GM06990 (cell line): ENCODE measurements around the gene MTF2.

Experiments used
- DNase-seq: peaks from one replicate; pipeline ENCODE4 v3.0.0-alpha.2; 2011; ENCODE audit not compliant: insufficient read length; ENCODE audit errors: extremely low read depth
- H3K27me3 ChIP-seq: replicated peaks from 2 replicates; pipeline ENCODE4 v1.6.0; 2011; ENCODE audit warnings: low read length; ENCODE audit not compliant: control insufficient read depth, insufficient read depth
- H3K36me3 ChIP-seq: 2 replicates; pipeline ENCODE4 v1.5.1; 2011; ENCODE audit warnings: low read length; ENCODE audit not compliant: control insufficient read depth, insufficient read depth
- H3K4me3 ChIP-seq: replicated peaks from 2 replicates; pipeline ENCODE4 v1.5.1; 2011; ENCODE audit warnings: low read depth, mild to moderate bottlenecking, control low read depth, low read length
- TF ChIP-seq, protein P1 (sequence below): IDR thresholded peaks from 2 replicates; pipeline ENCODE4 v1.5.1; 2011; ENCODE audit warnings: low read length, control low read depth, mild to moderate bottlenecking, inconsistent platforms; ENCODE audit not compliant: insufficient read depth, poor library complexity, severe bottlenecking

MTF2 gene

DNA sequence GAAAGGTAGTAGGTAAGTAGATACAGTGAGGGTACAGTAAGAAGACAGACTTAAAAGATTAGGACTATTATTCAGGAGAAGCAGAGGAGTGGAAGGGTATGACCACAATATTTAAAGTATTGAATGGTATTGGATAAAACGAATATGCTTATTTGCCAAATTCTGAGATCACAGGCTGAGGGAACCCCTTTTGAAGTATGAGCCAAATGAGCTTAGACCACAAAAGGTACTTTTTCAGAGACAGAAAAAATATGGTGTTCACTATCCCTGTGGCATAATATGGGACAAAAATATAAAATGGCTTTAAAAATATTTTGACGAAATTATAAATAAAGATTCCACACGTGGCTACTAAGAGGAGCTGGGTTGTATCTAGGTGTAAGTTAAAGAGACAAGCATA is 880 bp upstream of the MTF2 start:
- Histone ChIP-seq H3K4me3 (peak overlapping the region; percentile 85), H3K27me3 (no peaks in the 10 kb centered on the region), H3K36me3 (no peaks in the 10 kb centered on the region; the same call in 1 of the 2 replicates)
- DNase-seq = no peak
- TF ChIP-seq, protein P1, sequence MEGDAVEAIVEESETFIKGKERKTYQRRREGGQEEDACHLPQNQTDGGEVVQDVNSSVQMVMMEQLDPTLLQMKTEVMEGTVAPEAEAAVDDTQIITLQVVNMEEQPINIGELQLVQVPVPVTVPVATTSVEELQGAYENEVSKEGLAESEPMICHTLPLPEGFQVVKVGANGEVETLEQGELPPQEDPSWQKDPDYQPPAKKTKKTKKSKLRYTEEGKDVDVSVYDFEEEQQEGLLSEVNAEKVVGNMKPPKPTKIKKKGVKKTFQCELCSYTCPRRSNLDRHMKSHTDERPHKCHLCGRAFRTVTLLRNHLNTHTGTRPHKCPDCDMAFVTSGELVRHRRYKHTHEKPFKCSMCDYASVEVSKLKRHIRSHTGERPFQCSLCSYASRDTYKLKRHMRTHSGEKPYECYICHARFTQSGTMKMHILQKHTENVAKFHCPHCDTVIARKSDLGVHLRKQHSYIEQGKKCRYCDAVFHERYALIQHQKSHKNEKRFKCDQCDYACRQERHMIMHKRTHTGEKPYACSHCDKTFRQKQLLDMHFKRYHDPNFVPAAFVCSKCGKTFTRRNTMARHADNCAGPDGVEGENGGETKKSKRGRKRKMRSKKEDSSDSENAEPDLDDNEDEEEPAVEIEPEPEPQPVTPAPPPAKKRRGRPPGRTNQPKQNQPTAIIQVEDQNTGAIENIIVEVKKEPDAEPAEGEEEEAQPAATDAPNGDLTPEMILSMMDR = no peak

DNA sequence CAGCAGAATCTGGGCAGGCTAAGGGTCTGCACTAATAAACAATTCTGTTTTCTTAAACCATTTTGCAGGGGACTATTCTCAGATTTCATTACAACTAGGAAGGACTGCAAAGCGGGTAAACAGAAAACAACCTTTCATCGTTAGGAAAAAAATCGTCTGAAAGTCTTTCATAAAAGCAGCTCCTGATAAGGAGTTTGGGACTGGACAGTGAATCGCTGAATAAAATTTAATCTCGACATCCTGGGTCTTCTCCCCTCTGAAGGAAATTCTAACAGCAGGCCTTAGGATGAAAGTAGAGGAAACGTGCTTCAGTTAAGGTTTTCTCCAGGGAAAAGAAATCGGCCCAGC is 471 bp upstream of the MTF2 start:
- DNase-seq = no peak

DNA sequence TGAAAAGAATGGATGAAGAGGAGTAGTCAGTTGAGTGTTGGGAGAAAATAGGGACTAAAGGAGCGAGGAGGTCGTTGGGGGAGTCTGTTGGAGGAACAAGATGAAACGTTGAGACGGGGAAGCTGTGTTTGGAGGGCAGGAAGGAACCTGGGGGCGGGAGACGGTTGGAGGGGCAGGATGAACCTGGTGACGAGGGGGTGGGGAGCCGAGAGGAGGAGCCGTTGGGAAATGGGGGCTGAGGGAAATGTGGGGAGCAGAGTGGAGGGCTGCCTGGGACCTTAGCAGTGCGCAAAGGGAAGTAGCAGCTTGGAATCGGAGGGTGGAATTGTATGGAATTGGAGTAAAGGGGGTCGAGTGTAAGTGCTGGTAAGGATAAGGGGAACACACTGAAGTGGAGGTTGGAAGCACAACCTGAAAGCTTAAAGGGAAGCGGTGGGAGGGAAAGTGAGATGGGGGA is 630 bp downstream of the MTF2 start:
- TF ChIP-seq, protein P1 = no peak
- Histone ChIP-seq H3K36me3 (no peaks in the 10 kb centered on the region; the same call in 1 of the 2 replicates), H3K27me3 (no peaks in the 10 kb centered on the region), H3K4me3 (peak overlapping the region; percentile 85)
- peak; percentile 39 for DNase-seq

More for the DNA sequence above, 471 bp upstream of the MTF2 start:
- H3K4me3 ChIP-seq = peak overlapping the region; percentile 85
- H3K27me3 ChIP-seq = no peaks in the 10 kb centered on the region
- no peaks in the 10 kb centered on the region; the same call in 1 of the 2 replicates for H3K36me3 ChIP-seq
- TF ChIP-seq, protein P1 = no peak

GRCh38 chr1:93080179-93080823 is 1.2 kb downstream of the MTF2 start:
- DNase-seq = peak; percentile 52
- H3K27me3 ChIP-seq = no peaks in the 10 kb centered on the region
- H3K36me3 ChIP-seq = no peaks in the 10 kb centered on the region; the same call in 1 of the 2 replicates
- TF ChIP-seq, protein P1 = peak; percentile 61
- peak overlapping the region; percentile 85 for H3K4me3 ChIP-seq

GRCh38 chr1:93081716-93082115 is 2.6 kb downstream of the MTF2 start:
- no peak for DNase-seq
- Histone ChIP-seq H3K4me3 (peak overlapping the region; percentile 85), H3K27me3 (no peaks in the 10 kb centered on the region), H3K36me3 (peaks cover 3% of the 10 kb centered on the region)
- TF ChIP-seq, protein P1 = no peak

- H3K4me3 ChIP-seq = no peak overlapping the region
- TF ChIP-seq, protein P1 = no peak
- H3K27me3 ChIP-seq = no peaks in the 10 kb centered on the region
- H3K36me3 ChIP-seq = peaks cover 3% of the 10 kb centered on the region
- no peak for DNase-seq
Measured at GRCh38 chr1:93082313-93082712, 3.2 kb downstream of the MTF2 start.
